Frontal cortex (tissue), 4 donors: ENCODE measurements around the gene HAUS7. TPM values are rescaled to one million over a fixed set of nuclear protein-coding genes. Genes with fewer than 3 reads are reported as not detected.
A peak's percentile ranks its signal among the peaks of the same experiment; 100 is the strongest.

Experiments used
- DNase-seq, 2 donors: peaks; one replicate each; pipeline ENCODE4 v3.0.0; 2012; ENCODE audit warnings: low spot score in 2 of 2
- FAIRE-seq: peaks from 2 replicates; lab custom pipeline; 2012; peaks lifted over from hg19 to GRCh38; lab: Jason Lieb, UNC
- total RNA-seq: library from RNA; depleted of rRNA; stranded (reverse); fragments of >200 nt; gene quantifications from one replicate; pipeline ENCODE4 v1.2.3, GENCODE V29; 2014
- donor health status: control.
- donor health status: control.
- donor health status: control.

The HAUS7 gene
- total RNA-seq = 6.5 TPM

GRCh38 chrX:153470411-153471363 lies at the start of gene HAUS7:
TSS of gene HAUS7 (minus strand) at chrX:153470576. CDS start at chrX:153470557, 19 bp downstream.
- FAIRE-seq (no peak), DNase-seq (peak; percentile 89 to 90)

- FAIRE-seq (no peak), DNase-seq (no peak)
Measured at GRCh38 chrX:153519569-153520286, 49.4 kb upstream of the HAUS7 start.

GRCh38 chrX:153517946-153518834 lies 47.8 kb upstream of the HAUS7 start:
- DNase-seq (no peak), FAIRE-seq (no peak)

- DNase-seq (no peak), FAIRE-seq (no peak)
Measured at GRCh38 chrX:153517423-153517822, 47.0 kb upstream of the HAUS7 start, which contains the start of gene ATP2B3. TSS of gene ATP2B3 (plus strand) at chrX:153517642. CDS start at chrX:153536248, 18,606 bp downstream.

GRCh38 chrX:153516073-153516472 lies 45.7 kb upstream of the HAUS7 start:
- DNase-seq = no peak
- no peak for FAIRE-seq

- FAIRE-seq (no peak), DNase-seq (no peak)
Measured at GRCh38 chrX:153515435-153515834, 45.1 kb upstream of the HAUS7 start.

- FAIRE-seq (no peak), DNase-seq (no peak)
Measured at GRCh38 chrX:153514259-153514658, 43.9 kb upstream of the HAUS7 start.

DNA sequence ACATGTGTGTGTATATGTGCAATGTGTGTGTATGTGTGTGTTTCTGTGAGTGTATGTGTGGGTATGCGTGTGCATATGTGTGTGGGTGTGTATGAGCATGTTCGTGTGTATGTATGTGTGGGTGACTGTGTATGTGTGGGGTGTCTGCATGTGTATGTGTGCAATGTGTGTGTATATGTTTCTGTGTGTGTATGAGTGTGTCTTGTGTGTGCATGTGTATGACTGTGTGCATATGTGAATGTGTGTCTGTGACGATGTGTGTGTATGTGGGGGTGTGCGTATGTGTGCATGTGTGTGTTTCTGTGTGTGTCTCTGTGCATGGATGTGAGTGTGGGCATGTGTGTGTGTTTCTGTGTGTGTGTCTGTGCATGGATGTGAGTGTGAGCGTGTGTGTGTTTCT lies 42.9 kb upstream of the HAUS7 start:
- FAIRE-seq (no peak), DNase-seq (no peak)

- FAIRE-seq (no peak), DNase-seq (no peak)
Measured at GRCh38 chrX:153512501-153512893, 42.1 kb upstream of the HAUS7 start.

- no peak for DNase-seq
- FAIRE-seq = no peak
Measured at GRCh38 chrX:153511784-153512500, 41.6 kb upstream of the HAUS7 start.

DNA sequence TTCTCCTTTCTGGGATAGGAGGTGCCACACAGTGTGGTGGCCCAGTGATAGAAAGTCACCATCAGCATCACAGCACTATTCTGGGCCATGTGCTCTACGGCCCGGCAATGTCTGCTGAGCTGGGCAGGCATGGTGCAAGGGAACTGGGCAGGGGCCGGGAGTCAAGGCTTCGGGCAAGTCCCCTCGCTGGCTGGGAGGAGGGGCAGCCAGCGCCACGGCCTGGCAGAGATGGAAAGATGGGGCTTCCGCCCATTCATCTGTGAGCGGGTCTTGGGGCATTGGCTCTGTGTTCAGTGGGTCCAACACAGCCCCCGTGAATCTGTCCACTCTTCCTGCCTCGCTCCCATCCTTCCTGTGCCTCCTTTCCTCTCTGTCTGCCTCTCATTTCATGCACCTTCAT lies 40.0 kb upstream of the HAUS7 start:
- FAIRE-seq (no peak), DNase-seq (no peak)

DNA sequence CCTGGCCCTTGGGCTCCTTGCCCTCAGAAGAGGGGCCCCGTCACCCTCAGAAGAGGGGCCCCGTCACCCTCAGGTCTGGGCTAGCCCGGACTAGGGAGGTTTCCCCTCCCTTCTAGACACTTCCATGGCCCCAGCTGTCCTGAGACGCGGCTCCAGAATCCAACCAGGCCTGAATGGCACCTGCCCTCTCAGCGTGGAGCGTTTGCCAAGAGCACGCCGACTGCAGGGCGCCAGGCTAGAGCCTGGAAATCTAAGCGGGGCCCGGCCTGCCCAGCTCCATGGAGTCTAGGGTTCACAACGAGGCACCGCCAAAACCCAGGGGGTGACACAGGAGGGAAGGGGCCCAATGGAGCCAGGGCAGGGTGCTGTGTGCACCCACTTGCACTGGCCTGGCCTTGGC lies 39.2 kb upstream of the HAUS7 start:
- no peak for DNase-seq

GRCh38 chrX:153507484-153508178 lies 37.3 kb upstream of the HAUS7 start:
- DNase-seq (peak; percentile 85 to 91), FAIRE-seq (no peak)

More for the DNA sequence above, 39.2 kb upstream of the HAUS7 start:
- FAIRE-seq = no peak

DNA sequence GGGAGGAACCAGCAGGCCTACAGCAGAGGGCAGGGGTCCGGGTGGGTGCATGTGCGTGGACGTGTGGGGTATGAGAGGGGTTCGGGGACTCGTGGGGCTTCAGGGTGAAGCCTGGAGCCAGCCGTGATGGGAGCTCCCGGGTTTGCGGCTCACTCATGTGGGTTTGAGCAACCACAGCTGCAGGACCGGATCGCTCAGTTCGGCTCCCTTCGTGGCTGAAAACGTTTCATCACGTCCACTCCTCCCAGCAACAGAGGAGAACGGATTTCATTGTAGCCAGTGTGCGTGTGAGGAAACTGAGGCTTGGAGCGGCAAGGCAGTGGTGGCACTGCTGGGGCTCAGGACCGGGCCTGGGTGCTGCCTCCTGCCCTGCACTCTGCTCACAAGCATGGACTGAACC lies 35.0 kb upstream of the HAUS7 start:
- FAIRE-seq (no peak), DNase-seq (no peak)

DNA sequence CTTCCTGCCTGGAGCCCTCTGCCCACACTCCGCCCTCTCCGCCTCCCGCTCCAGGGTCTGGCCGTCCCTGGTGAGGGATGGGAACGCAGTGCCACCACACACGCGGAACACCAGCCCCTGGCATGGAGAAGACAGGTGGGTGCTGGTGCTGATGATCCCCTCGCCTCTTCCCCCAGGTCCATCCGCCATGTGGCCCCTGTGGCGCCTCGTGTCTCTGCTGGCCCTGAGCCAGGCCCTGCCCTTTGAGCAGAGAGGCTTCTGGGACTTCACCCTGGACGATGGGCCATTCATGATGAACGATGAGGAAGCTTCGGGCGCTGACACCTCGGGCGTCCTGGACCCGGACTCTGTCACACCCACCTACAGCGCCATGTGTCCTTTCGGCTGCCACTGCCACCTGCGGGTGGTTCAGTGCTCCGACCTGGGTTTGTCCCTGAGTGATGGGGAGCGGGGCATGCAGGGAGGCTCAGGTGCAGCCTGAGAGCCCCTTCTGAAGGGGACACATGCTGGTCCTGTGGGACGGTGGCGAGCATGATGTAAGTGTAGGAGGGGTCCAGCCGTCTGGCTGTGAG lies 34.2 kb upstream of the HAUS7 start:
- DNase-seq = no peak
- FAIRE-seq = no peak

GRCh38 chrX:153502796-153503195 lies 32.4 kb upstream of the HAUS7 start:
- no peak for FAIRE-seq
- no peak for DNase-seq

DNA sequence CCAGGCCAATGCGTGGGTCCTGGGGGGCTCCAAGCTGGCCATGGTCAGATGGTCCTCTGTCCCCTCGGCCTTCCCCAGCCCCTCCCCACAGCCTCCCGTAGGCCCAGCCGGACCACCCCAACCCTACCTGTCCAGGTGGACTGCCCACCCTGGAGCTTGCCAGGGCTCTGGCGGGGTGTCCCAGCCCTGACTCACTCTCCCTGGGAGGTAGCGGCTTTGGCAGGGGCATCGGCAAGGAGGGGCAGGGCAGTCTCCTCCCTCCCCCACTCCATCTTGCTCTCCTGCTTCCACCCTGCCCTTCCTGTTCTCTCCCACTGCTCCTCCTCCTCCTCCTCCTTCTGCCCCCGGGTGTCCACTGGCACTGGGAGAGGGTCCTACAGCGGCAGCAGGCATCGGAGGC lies 31.8 kb upstream of the HAUS7 start:
- FAIRE-seq = no peak
- no peak for DNase-seq

GRCh38 chrX:153501530-153501929 lies 31.2 kb upstream of the HAUS7 start:
- DNase-seq (no peak), FAIRE-seq (no peak)
